AG09309 (cell line): ENCODE data around the gene SNRNP25.

Experiments used
- DNase-seq: peaks from one replicate; pipeline ENCODE4 v3.0.0-alpha.2; 2010; ENCODE audit warnings: low read depth
- H3K4me3 ChIP-seq: 2 replicates; pipeline ENCODE4 v1.5.1; 2011; ENCODE audit warnings: mild to moderate bottlenecking, low read depth, low read length, moderate library complexity; ENCODE audit not compliant: control insufficient read depth
- TF ChIP-seq, protein P1 (sequence below): IDR thresholded peaks from 2 replicates; pipeline ENCODE4 v1.5.1; 2011; ENCODE audit warnings: mild to moderate bottlenecking, low read depth, low read length, inconsistent platforms; ENCODE audit not compliant: insufficient read depth, control insufficient read depth; ENCODE audit errors: missing control alignments

The SNRNP25 gene

DNA sequence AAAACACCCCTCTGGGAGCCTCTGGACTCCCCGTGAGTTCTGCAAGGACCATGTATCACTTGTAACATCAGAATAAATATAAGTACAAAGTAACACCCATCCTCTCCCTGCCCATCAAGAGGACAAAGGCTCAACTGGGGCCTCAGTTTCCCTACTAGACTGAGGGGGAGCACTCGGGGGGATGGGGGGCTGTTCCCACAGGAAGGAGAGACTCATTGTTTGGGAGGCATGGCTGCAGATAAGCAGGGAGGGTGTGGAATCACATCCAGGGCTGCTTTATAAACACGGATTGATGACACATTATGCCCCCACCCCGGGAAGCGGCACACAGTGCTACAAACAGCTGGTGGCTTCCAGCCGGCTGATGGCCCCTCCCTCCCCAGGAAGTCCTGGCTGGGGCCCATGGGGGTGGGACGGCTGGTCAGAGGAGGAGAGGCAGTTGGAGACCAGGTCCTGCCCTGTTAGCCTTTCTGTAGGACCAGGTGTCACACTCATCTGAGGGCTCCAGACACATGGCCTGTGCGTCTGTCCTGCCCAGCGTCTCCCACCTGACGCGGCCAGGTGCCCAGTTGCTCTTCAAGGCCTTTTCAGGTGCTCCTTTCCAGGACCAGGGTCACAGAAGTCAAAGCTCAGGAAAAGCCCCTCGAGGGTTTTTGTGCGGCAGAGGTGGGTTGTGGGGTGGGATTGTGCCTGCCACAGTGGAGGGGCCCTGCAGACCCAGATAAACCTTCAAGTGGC is 23.1 kb downstream of the SNRNP25 start:
- TF ChIP-seq, protein P1, sequence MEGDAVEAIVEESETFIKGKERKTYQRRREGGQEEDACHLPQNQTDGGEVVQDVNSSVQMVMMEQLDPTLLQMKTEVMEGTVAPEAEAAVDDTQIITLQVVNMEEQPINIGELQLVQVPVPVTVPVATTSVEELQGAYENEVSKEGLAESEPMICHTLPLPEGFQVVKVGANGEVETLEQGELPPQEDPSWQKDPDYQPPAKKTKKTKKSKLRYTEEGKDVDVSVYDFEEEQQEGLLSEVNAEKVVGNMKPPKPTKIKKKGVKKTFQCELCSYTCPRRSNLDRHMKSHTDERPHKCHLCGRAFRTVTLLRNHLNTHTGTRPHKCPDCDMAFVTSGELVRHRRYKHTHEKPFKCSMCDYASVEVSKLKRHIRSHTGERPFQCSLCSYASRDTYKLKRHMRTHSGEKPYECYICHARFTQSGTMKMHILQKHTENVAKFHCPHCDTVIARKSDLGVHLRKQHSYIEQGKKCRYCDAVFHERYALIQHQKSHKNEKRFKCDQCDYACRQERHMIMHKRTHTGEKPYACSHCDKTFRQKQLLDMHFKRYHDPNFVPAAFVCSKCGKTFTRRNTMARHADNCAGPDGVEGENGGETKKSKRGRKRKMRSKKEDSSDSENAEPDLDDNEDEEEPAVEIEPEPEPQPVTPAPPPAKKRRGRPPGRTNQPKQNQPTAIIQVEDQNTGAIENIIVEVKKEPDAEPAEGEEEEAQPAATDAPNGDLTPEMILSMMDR: no peak
- no peak for DNase-seq
- H3K4me3 ChIP-seq: peak overlapping the region; percentile 71

DNA sequence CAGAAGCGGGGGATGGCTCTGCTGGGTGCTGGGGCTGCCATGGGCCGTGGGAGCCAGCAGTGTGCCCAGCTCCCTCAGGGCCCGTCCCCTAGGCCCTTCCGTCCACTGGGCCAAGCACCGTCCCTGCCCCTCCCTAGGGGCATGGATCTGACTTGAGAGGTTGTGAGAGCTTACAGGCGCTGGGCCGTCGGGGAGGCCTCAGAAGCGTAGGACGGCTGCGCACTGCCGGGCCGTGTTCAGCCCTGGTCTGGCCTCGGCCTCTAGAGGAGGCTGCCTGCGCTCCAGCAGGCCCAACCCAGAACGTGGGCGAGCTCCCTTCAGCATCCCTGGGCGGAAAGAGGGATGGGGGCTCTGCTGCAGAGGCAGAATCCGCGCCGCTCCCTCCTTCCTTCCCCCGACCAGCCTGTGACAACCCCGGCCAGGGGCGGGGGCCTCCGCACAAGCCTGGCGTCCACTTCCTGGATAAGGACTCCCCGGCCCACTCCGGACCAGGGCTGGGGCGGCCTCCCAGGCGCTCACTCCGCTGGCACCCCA is 23.7 kb downstream of the SNRNP25 start:
- H3K4me3 ChIP-seq: peak overlapping the region; percentile 71
- TF ChIP-seq, protein P1: no peak
- DNase-seq: no peak

DNA sequence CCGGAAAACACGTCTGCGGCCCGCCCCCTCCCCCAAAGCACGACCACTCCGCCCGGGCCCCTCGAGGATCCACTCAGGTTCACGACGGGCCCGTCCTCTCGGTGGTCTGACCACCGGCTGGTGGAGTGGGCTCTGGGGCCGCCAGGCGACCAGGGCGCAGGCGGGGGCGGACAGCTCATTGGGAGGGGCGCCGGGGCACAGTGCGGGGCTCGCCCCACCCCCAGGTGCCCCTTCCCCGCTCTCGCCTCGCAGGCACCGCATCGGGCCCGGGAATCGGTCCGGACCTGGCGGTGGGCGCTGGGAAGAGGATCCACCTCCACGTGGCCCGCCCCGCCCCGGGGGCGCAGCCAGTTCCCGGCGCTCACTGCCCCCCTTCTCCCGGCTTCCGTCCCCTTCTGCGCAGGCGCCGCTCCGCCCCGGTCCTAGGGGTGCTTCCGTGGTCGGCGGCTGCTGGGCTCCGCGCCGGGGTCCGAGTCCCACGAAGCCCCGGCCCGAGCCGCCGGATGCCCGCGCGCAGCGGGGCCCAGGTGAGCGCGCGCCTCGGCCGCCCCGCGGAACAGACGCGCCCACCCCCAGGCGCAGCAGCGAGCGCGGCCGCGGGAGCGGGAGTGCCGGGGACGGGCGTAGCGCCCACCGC is 24.3 kb downstream of the SNRNP25 start, which contains the start of gene MPG:
Gene MPG, plus strand, starts transcription at position 419 of the 637 bp plus-strand sequence. Its CDS starts 85 bp downstream, at position 504.
- TF ChIP-seq, protein P1: no peak
- peak within 1 kb of the TSS; percentile 71 for H3K4me3 ChIP-seq
- no peak for DNase-seq

DNA sequence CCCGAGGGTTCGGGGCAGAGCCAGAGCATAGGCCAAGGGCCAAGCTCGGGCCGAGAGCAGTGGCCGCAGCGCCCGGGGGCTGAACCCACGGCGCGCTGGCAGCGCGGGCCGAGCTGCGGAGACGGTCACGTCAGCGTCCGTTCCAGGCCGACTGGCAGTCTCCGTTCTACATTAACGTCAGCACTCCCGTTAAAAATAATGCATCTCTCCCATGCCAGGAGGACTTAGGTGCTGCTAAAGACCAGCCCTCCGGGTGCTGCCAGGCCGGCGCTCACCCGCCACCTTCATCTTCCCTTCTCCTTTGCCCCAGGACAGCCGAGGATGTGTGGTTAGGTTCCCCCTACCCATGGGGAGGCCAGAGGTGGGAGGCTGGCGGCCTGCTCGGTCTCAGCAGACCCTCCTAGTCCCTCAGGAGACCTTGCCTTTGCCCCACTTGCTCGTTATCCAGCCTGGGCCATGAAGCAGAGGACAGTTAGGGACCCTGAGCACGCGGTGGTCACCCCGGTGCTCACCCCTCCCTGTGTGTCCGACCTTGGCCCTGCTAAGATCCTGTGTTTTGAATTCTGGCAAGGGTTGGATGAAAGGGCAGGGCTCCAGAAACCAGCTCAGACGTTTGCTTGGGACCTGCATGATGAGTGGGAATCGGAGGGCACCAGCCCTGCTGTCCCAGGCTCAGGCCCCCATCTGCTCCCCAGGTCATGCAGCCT is 25.0 kb downstream of the SNRNP25 start:
- TF ChIP-seq, protein P1: no peak
- peak overlapping the region; percentile 71 for H3K4me3 ChIP-seq
- DNase-seq: no peak

DNA sequence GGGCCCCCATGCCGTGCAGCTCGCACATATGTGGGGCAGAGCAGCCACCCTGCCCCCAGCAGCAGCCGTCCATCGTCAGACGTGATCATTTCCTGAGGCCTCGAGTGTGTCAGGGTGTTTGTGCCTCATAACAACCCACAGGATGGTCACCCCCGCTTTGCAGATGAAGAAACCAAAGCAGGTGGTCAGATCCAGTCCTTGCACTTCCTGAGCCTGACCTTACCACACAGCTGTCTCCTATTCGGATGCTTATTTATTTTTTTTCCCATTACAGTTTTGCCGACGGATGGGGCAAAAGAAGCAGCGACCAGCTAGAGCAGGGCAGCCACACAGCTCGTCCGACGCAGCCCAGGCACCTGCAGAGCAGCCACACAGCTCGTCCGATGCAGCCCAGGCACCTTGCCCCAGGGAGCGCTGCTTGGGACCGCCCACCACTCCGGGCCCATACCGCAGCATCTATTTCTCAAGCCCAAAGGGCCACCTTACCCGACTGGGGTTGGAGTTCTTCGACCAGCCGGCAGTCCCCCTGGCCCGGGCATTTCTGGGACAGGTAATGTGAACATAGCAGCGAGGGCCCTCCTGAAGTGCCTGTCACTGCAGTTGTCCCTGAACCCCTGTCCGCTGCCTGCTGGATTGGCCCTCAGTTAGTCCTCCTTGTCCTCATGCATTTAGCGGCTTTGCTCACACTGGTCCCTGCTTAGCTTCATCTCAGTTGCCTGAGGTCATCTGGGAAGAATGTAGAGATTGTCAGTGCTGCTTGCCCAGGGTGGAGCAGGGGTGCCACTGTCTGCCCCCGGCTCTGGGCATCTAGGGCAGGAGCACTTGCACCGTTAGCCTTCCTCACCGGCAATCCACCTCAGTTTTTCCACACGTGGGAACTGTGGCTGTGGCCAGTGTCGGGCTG is 25.8 kb downstream of the SNRNP25 start:
- no peak for DNase-seq
- peak overlapping the region; percentile 71 for H3K4me3 ChIP-seq
- TF ChIP-seq, protein P1: no peak
